Lower lobe of right lung (tissue), 2 donors: ENCODE results near the gene NMB. TPM values are rescaled to one million over a fixed set of nuclear protein-coding genes. Genes with fewer than 3 reads are reported as not detected.

Experiments used
- ATAC-seq, 2 donors: fragments of 200-7000 bp; cut with Tn5 transposase; one replicate each; pipeline ENCODE4 v1.9.1; 2020 to 2022; ENCODE audit warnings: mild to moderate bottlenecking in 2 of 2, moderate library complexity in 2 of 2
- DNase-seq: peaks from one replicate; pipeline ENCODE4 v3.0.0-alpha.2; 2020
- H3K27ac ChIP-seq: fragments of 200-600 bp; one replicate; pipeline ENCODE4 v1.8.0; 2022
- H3K27me3 ChIP-seq: fragments of 200-600 bp; one replicate; pipeline ENCODE4 v1.8.0; 2022; ENCODE audit warnings: low read depth
- H3K36me3 ChIP-seq: fragments of 200-600 bp; one replicate; pipeline ENCODE4 v1.8.0; 2022; ENCODE audit warnings: mild to moderate bottlenecking
- H3K4me1 ChIP-seq: fragments of 200-600 bp; one replicate; pipeline ENCODE4 v1.8.0; 2022
- H3K4me3 ChIP-seq: fragments of 200-600 bp; one replicate; pipeline ENCODE4 v1.8.0; 2022; ENCODE audit warnings: mild to moderate bottlenecking
- H3K9me3 ChIP-seq: fragments of 200-600 bp; one replicate; pipeline ENCODE4 v1.8.0; 2022
- intact Hi-C: fragments of 100-400 bp; cut with DNase I; formaldehyde crosslinking; loops from one replicate; pipeline ENCODE4 v1.11.0; 2022
- total RNA-seq: library from RNA; stranded (reverse); fragmentation: NEBNext Ultra II Directional; extraction: Animal tissue kit (Norgen Biotek cat#: 25700); gene quantifications from one replicate; pipeline ENCODE4 v1.2.1, GENCODE V29; 2021
- TF ChIP-seq, protein P1 (sequence below): fragments of 200-600 bp; IDR thresholded peaks from one replicate; pipeline ENCODE4 v1.8.0; 2022; ENCODE audit warnings: antibody characterized with exemption, mild to moderate bottlenecking
- donor health status: DM: no; HTN: yes; CAD: no; lungs with severe emphysema.

The NMB gene
- total RNA-seq, 1 donor from 2014 or later: 10.4 TPM

DNA sequence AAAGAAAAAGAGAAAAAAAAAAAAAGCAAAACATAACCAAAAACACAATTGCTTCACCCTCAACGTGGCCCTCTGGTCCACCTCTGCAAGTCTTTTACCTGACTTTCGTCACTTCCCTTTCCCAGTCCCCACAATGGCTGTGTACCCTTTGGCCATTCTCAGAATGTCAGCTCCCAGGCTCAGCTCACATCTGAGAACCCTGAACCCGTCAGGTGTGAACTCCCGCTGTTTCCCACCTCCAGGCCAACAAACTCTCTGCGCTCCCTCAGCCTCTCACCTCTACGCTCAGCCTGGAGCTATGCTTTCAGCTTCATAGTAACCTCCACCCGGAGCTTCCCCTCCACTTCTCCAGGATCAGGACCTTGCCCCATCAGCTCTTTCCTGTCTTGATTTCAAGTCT is 33.6 kb downstream of the NMB start:
- Histone ChIP-seq H3K4me3 (no peak overlapping the region), H3K4me1 (no peaks in the 10 kb centered on the region), H3K9me3 (peaks cover 18% of the 10 kb centered on the region), H3K36me3 (peaks cover 24% of the 10 kb centered on the region), H3K27me3 (no peaks in the 10 kb centered on the region), H3K27ac (no peak overlapping the region)
- intact Hi-C loops: no loop called here
- TF ChIP-seq, protein P1, sequence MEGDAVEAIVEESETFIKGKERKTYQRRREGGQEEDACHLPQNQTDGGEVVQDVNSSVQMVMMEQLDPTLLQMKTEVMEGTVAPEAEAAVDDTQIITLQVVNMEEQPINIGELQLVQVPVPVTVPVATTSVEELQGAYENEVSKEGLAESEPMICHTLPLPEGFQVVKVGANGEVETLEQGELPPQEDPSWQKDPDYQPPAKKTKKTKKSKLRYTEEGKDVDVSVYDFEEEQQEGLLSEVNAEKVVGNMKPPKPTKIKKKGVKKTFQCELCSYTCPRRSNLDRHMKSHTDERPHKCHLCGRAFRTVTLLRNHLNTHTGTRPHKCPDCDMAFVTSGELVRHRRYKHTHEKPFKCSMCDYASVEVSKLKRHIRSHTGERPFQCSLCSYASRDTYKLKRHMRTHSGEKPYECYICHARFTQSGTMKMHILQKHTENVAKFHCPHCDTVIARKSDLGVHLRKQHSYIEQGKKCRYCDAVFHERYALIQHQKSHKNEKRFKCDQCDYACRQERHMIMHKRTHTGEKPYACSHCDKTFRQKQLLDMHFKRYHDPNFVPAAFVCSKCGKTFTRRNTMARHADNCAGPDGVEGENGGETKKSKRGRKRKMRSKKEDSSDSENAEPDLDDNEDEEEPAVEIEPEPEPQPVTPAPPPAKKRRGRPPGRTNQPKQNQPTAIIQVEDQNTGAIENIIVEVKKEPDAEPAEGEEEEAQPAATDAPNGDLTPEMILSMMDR: no peak
- DNase-seq (no peak), ATAC-seq (no peak)

DNA sequence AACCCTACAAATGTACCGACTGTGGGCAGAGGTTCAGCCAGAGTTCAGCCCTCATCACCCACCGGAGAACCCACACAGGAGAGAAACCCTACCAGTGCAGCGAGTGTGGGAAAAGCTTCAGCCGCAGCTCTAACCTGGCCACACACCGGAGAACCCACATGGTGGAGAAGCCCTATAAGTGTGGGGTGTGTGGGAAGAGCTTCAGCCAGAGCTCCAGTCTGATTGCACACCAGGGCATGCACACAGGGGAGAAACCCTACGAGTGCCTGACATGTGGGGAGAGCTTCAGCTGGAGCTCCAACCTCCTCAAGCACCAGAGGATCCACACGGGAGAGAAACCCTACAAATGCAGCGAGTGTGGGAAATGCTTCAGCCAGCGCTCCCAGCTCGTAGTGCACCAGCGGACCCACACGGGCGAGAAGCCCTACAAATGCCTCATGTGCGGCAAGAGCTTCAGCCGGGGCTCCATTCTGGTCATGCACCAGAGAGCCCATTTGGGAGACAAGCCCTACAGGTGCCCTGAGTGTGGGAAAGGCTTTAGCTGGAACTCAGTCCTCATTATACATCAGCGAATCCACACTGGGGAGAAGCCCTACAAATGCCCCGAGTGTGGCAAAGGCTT is 36.5 kb downstream of the NMB start:
- peaks cover 6% of the 10 kb centered on the region for H3K4me1 ChIP-seq
- no peak for DNase-seq

DNA sequence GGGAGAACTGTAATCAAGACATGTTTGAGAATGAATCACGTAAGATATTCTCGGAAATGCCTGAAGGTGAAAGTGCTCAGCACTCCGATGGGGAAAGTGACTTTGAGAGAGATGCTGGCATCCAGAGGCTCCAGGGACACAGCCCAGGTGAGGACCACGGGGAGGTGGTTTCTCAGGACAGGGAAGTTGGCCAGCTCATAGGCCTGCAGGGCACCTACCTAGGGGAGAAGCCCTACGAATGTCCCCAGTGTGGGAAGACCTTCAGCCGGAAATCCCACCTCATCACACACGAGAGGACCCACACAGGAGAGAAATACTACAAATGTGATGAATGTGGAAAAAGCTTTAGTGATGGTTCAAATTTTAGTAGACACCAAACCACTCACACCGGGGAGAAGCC is 37.4 kb downstream of the NMB start:
- Histone ChIP-seq H3K4me1 (peaks cover 11% of the 10 kb centered on the region), H3K27me3 (no peaks in the 10 kb centered on the region), H3K9me3 (peaks cover 18% of the 10 kb centered on the region), H3K27ac (no peak overlapping the region), H3K36me3 (peaks cover 24% of the 10 kb centered on the region), H3K4me3 (no peak overlapping the region)
- TF ChIP-seq, protein P1: no peak
- intact Hi-C loops: no loop called here
- ATAC-seq: no peak
- DNase-seq: no peak

More for the DNA sequence above, 36.5 kb downstream of the NMB start:
- Histone ChIP-seq H3K27ac (no peak overlapping the region), H3K9me3 (peaks cover 18% of the 10 kb centered on the region), H3K27me3 (no peaks in the 10 kb centered on the region), H3K4me3 (no peak overlapping the region), H3K36me3 (peaks cover 24% of the 10 kb centered on the region)
- TF ChIP-seq, protein P1: no peak
- ATAC-seq: no peak
- intact Hi-C loops: no loop called here

DNA sequence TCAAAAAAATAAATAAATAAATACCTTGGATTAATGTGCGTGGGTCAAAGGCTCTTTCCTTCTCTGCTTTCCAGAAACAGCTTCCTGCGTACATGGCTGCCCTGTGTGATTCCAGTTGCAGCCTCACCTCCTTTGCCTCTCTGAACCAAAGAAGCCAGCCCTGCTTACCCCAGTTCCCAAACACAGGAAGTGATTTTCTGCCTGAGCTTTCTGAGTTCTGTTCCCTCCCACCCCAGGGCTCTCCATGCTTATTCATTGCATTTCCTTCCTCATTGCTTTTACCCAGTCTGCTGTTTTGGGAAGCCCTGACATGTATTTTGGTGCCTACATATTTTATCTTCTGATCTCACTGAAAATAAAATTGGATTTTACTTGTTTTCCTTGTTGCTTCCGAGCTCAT is 41.8 kb downstream of the NMB start:
- Histone ChIP-seq H3K4me3 (no peak overlapping the region), H3K9me3 (peaks cover 8% of the 10 kb centered on the region), H3K36me3 (peaks cover 7% of the 10 kb centered on the region), H3K27me3 (no peaks in the 10 kb centered on the region), H3K27ac (no peak overlapping the region), H3K4me1 (peaks cover 11% of the 10 kb centered on the region)
- ATAC-seq (peak in 1 of 2 donors; percentile 49), DNase-seq (no peak)
- TF ChIP-seq, protein P1: no peak
- intact Hi-C loops: no loop called here

DNA sequence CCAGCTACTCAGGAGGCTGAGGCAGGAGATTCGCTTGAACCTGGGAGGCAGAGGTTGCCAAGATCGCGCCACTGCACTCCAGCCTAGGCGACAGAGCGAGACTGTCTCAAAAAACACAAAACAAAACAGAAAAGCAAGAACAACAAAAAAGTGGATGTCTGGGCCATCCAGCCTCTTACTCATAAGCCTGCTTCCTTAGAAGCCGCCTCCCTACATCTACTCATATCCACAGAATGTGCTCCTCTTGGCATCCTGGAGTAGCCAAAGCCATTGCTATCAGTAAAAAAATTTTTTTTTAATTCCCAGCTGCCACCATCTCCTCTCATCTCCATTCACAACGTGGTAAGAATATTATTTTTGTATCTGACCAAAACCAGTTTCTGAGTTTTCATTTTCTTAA is 46.4 kb downstream of the NMB start:
- no peaks in the 10 kb centered on the region for H3K9me3 ChIP-seq
- intact Hi-C loops: no loop called here
- ATAC-seq (no peak), DNase-seq (no peak)
- no peaks in the 10 kb centered on the region for H3K27me3 ChIP-seq
- H3K4me3 ChIP-seq: no peak overlapping the region
- TF ChIP-seq, protein P1: no peak
- H3K27ac ChIP-seq: no peak overlapping the region
- H3K4me1 ChIP-seq: peaks cover 6% of the 10 kb centered on the region
- H3K36me3 ChIP-seq: peaks cover 13% of the 10 kb centered on the region
